Tibial artery (tissue), 4 donors: ENCODE results near the gene PCIF1.

ENCODE experiments used
- DNase-seq, 2 donors: peaks; one replicate each; pipeline ENCODE4 v3.0.0-alpha.2; 2019
- H3K27ac ChIP-seq, 2 donors: fragments of 200-600 bp; sonication (generic) in 1 of 2; 1 replicate in 1 of 2; 2 replicates in 1 of 2; pipeline ENCODE4 v1.5.1; 2018 to 2019; ENCODE audit warnings: mild to moderate bottlenecking in 1 of 2
- H3K27me3 ChIP-seq, 2 donors: fragments of 200-600 bp; sonication (generic) in 1 of 2; one replicate each; pipeline versions ENCODE4 v1.5.1 to v1.6.0; 2016 to 2019
- H3K36me3 ChIP-seq, 3 donors: fragments of 200-600 bp; sonication (generic) in 2 of 3; one replicate each; pipeline ENCODE4 v1.5.1; 2016 to 2019; ENCODE audit warnings: mild to moderate bottlenecking in 2 of 3
- H3K4me1 ChIP-seq, 4 donors: fragments of 200-600 bp; sonication (generic) in 2 of 4; 1 replicate in 3 of 4; 2 replicates in 1 of 4; pipeline ENCODE4 v1.5.1; 2016 to 2019
- H3K4me3 ChIP-seq, 2 donors: fragments of 200-600 bp; sonication (generic) in 1 of 2; 1 replicate in 1 of 2; 2 replicates in 1 of 2; pipeline ENCODE4 v1.5.1; 2018 to 2019; ENCODE audit warnings: mild to moderate bottlenecking in 2 of 2
- H3K9me3 ChIP-seq, 3 donors: fragments of 200-600 bp; sonication (generic) in 1 of 3; one replicate each; pipeline ENCODE4 v1.5.1; 2016 to 2019
- intact Hi-C: fragments of 100-400 bp; cut with DNase I; formaldehyde crosslinking; loops from one replicate; pipeline ENCODE4 v1.15.0; 2023; ENCODE audit warnings: low total_unique reads
- TF ChIP-seq, protein P1 (sequence below), 2 experiments: fragments of 200-600 bp in 1 of 2; fragments of 450-650 bp in 1 of 2; IDR thresholded peaks; one replicate each; pipeline ENCODE4 v1.5.1; 2017 to 2019; ENCODE audit warnings: antibody characterized with exemption in 2 of 2, mild to moderate bottlenecking in 1 of 2, moderate library complexity in 1 of 2

The PCIF1 gene

DNA sequence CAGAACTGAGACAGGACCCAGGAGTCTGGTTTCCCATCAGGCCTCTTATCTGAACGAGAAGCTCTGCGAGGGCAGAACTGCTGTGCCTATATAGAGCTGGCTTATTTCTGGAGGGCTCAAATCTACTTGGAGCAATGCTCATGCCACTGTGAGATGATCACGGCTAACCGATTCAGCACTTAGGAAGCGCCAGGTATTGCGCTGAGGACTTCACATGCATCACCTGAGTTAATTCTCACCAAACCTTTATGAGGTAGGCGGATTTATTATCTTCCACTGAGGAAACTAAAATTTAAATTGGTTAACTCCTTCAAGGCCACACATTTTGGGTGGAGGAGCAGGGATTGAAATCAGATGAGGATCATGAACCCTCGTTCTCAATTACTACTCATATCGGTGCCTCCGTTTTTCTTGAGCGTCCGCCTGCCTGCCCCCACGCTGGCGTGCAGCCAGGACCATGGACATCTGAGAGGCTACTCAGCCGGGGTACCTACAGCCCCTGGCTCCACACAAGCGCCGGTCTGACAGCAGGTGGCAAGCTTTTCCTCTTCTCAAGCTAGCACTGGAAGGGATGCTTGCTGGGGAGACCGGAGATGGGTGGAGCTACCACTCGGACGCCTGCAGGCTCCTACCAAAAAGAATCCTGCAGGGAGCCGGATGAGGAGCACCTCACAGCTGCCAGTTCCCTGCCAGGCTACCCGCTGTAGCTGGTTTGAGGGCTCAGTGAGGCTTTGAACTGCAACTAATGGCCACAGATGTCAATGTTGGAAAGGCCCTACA, 1.0 kb upstream of the PCIF1 start:
- Histone ChIP-seq H3K36me3 (peaks cover 8 to 14% (median 14%) of the 10 kb centered on the region in 3 donors), H3K4me3 (peak overlapping the region; percentile 72 to 90), H3K27me3 (no peaks in the 10 kb centered on the region), H3K27ac (peak overlapping the region; percentile 98 to 99), H3K9me3 (no peaks in the 10 kb centered on the region), H3K4me1 (peaks cover 0 to 26% (median 16%) of the 10 kb centered on the region in 4 donors)
- TF ChIP-seq, protein P1, sequence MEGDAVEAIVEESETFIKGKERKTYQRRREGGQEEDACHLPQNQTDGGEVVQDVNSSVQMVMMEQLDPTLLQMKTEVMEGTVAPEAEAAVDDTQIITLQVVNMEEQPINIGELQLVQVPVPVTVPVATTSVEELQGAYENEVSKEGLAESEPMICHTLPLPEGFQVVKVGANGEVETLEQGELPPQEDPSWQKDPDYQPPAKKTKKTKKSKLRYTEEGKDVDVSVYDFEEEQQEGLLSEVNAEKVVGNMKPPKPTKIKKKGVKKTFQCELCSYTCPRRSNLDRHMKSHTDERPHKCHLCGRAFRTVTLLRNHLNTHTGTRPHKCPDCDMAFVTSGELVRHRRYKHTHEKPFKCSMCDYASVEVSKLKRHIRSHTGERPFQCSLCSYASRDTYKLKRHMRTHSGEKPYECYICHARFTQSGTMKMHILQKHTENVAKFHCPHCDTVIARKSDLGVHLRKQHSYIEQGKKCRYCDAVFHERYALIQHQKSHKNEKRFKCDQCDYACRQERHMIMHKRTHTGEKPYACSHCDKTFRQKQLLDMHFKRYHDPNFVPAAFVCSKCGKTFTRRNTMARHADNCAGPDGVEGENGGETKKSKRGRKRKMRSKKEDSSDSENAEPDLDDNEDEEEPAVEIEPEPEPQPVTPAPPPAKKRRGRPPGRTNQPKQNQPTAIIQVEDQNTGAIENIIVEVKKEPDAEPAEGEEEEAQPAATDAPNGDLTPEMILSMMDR (IDR thresholded peaks at IDR 0.05) = peak; percentile 8 to 10
- peak; percentile 63 to 89 for DNase-seq
- intact Hi-C loops = loop anchor here (1.0 to 5.0 kb wide), 2 partner anchors 41 to 142 kb away; partner anchors contain the start of genes CTSA, DNTTIP1, NEURL2 and WFDC3

DNA sequence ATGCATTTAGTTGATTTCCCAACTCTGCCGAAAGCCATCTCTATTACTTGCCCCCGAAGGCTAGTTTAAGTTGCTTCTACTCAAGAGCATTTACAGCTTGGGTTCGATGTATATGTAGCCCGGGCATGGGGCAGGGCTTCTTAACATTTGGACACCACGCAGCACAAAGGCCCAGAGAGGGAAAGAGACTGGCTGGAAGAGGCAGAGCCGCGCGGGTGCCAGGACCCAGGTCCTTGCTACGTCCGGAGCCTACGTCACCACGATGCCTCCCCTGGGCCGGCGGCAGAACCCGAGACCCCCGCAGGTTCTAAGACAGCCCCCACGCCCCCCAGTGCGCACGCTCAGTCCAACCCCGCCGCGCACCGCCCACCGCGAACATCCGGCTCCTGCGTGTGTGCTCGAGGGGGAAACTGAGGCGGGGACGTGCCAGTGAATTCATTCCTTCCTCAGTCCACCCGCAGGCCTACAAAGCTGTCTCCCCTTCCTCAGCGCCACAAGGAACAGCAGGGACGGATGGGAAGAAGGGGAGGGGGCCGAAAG, 367 bp upstream of the PCIF1 start:
- peak; percentile 57 to 87 for DNase-seq
- Histone ChIP-seq H3K27ac (peak overlapping the region; percentile 98 to 99), H3K9me3 (no peaks in the 10 kb centered on the region), H3K4me1 (peaks cover 0 to 26% (median 16%) of the 10 kb centered on the region in 4 donors), H3K36me3 (peaks cover 14 to 21% (median 20%) of the 10 kb centered on the region in 3 donors), H3K27me3 (no peaks in the 10 kb centered on the region), H3K4me3 (peak overlapping the region; percentile 72 to 90)
- intact Hi-C loops = loop anchor here (1.0 to 5.0 kb wide), 2 partner anchors 42 to 143 kb away; partner anchors contain the start of genes CTSA, DNTTIP1, NEURL2 and WFDC3
- TF ChIP-seq, protein P1 (IDR thresholded peaks at IDR 0.05) = no peak

DNA sequence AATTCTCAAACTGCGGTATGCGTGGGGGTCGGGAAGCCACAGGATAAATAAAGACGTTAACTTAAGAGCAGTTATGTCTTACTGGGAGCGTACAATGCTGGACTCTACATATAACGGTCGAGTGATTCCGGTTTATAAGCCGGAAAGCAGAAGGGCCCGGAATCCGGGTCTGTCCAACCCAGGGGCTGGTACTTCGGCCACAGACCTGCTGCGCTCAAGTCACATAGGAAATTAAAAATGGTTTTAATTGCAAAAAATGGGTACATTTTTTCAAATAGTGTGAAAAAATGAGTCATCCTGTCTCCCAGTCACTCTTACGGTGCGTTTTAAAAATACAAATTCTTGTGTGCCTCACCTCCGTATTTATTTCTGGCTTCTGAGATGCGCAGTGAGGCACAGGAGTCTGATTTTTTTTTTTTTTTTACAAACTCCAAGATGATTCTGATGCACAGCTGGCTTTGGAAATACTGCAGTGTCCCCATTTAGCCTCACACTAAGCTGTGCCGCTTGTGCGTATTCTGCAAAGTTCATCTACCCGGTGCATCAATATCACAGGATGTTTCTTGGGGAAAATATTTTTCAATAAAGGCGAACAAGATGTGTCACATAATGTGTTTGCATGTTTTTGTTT, 1.0 kb downstream of the PCIF1 start:
- intact Hi-C loops = loop anchor here (5.0 kb wide), 2 partner anchors 37 to 1447 kb away; partner anchors contain the start of gene ZNF335
- no peak for DNase-seq

DNA sequence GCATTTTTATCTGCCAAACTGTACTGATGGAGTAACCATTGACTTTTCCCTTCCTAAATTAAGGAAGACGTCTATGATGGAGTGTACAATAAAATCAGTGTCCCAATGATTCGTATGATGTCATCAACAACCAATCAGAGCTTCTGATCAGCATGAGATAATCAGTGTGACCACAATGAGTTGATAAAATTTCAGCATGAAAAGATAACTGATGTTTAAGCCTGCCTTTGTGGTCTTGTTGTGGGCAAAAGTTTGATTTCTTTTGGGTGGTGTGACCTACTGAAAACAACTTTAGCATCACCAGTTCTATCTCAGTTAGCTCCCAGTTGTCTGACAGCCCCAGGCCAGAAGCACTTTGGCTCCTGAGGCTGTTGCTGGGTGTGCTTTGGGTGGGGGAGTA, 3.3 kb downstream of the PCIF1 start:
- H3K36me3 ChIP-seq = peaks cover 48 to 57% (median 50%) of the 10 kb centered on the region in 3 donors
- no peak overlapping the region for H3K27ac ChIP-seq
- TF ChIP-seq, protein P1 (IDR thresholded peaks at IDR 0.05) = no peak

More for the DNA sequence above, 1.0 kb downstream of the PCIF1 start:
- peak overlapping the region; percentile 98 to 99 for H3K27ac ChIP-seq
- peaks cover 0 to 26% (median 16%) of the 10 kb centered on the region in 4 donors for H3K4me1 ChIP-seq
- H3K4me3 ChIP-seq = peak overlapping the region; percentile 72 to 90
- TF ChIP-seq, protein P1 (IDR thresholded peaks at IDR 0.05) = no peak
- H3K36me3 ChIP-seq = peaks cover 28 to 35% (median 34%) of the 10 kb centered on the region in 3 donors
- no peaks in the 10 kb centered on the region for H3K27me3 ChIP-seq
- H3K9me3 ChIP-seq = no peaks in the 10 kb centered on the region

DNA sequence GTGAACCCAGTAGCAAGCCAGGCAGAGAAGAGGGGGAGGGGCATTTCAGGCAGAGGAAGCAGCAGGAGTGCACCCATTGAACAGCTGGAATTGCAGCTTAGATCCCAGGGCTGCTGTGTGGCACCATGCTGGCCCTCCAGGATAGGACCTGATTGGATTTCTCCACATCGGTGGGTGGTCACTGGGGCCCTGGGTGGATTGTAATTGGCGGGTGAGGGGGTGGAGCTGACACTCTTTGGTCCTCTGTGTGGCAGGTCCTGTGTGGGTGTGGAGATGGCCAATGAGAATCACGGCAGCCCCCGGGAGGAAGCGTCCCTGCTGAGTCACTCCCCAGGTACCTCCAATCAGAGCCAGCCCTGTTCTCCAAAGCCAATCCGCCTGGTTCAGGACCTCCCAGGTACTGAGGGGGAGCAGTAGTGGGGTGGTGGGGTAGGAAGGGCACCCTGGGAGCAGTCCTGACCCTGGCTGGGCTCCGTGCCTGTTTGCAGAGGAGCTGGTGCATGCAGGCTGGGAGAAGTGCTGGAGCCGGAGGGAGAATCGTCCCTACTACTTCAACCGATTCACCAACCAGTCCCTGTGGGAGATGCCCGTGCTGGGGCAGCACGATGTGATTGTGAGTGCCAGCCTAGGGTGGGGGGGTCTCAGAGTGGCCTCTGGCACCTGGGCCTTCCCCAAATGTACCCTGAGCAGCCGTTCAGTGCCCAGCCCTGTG, 4.4 kb downstream of the PCIF1 start:
- H3K4me3 ChIP-seq = no peak overlapping the region
- no peaks in the 10 kb centered on the region for H3K27me3 ChIP-seq
- H3K9me3 ChIP-seq = no peaks in the 10 kb centered on the region
- H3K4me1 ChIP-seq = peaks cover 0 to 14% (median 7%) of the 10 kb centered on the region in 4 donors
- DNase-seq = no peak
- H3K36me3 ChIP-seq = peaks cover 59 to 68% (median 61%) of the 10 kb centered on the region in 3 donors
- TF ChIP-seq, protein P1 (IDR thresholded peaks at IDR 0.05) = no peak
- no peak overlapping the region for H3K27ac ChIP-seq
- intact Hi-C loops = loop anchor here (5.0 kb wide), 2 partner anchors 33 to 1443 kb away; partner anchors contain the start of gene ZNF335

More for the DNA sequence above, 3.3 kb downstream of the PCIF1 start:
- Histone ChIP-seq H3K9me3 (no peaks in the 10 kb centered on the region), H3K4me1 (peaks cover 0 to 25% (median 16%) of the 10 kb centered on the region in 4 donors), H3K4me3 (no peak overlapping the region), H3K27me3 (no peaks in the 10 kb centered on the region)
- DNase-seq = no peak
- intact Hi-C loops = loop anchor here (5.0 kb wide), 2 partner anchors 35 to 1445 kb away; partner anchors contain the start of gene ZNF335
